Testis (tissue), 2 donors: Measurements from ENCODE around the gene LAMA3.

Source experiments
- POLR2A ChIP-seq: fragments of 450-650 bp; IDR thresholded peaks from one replicate; pipeline ENCODE4 v1.6.1; 2017; ENCODE audit warnings: antibody characterized with exemption, mild to moderate bottlenecking, moderate library complexity
- TF ChIP-seq, protein P1 (sequence below), 3 experiments: fragments of 450-650 bp in 2 of 3; fragments of 200-600 bp in 1 of 3; sonication (generic) in 1 of 3; IDR thresholded peaks; one replicate each; pipeline ENCODE4 v1.5.1; 2016 to 2019; ENCODE audit warnings: antibody characterized with exemption in 3 of 3, mild to moderate bottlenecking in 2 of 3, moderate library complexity in 1 of 3

DNA sequence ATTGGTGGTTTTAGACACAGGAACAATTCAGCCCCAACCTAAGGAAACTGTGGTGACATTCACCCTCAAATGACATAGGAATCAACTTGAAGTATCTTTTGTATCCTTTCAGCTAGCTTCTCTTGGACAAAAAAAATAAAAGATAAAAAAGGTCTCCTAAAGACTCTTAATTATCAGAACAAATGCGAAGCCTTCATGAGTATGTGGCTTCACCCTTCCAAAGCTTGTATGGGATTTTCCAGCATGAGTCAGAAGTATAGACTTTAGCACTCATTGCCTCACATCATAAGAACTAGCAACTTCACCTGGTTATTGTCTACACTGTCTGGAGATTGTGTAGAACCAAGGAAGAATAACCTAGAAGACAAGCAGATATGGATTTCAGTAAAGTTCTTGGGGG, 135.4 kb downstream of the LAMA3 start:
- TF ChIP-seq, protein P1, sequence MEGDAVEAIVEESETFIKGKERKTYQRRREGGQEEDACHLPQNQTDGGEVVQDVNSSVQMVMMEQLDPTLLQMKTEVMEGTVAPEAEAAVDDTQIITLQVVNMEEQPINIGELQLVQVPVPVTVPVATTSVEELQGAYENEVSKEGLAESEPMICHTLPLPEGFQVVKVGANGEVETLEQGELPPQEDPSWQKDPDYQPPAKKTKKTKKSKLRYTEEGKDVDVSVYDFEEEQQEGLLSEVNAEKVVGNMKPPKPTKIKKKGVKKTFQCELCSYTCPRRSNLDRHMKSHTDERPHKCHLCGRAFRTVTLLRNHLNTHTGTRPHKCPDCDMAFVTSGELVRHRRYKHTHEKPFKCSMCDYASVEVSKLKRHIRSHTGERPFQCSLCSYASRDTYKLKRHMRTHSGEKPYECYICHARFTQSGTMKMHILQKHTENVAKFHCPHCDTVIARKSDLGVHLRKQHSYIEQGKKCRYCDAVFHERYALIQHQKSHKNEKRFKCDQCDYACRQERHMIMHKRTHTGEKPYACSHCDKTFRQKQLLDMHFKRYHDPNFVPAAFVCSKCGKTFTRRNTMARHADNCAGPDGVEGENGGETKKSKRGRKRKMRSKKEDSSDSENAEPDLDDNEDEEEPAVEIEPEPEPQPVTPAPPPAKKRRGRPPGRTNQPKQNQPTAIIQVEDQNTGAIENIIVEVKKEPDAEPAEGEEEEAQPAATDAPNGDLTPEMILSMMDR (IDR thresholded peaks at IDR 0.05): no peak
- TF ChIP-seq POLR2A: no peak
